Memory B cell (primary cell): ENCODE results near the gene BRD4.

Experiments used
- ATAC-seq: fragments of 150-1000 bp; cut with Tn5 transposase; 2 replicates; pipeline ENCODE4 v1.10.0; 2021; ENCODE audit warnings: low read depth, mild to moderate bottlenecking, moderate library complexity
- DNase-seq, 2 donors: peaks; one replicate each; pipeline ENCODE4 v3.0.0; 2022; ENCODE audit warnings: low spot score in 2 of 2
- H3K27ac Mint-ChIP-seq: one replicate; pipeline ENCODE4 v1.8.0; 2022; ENCODE audit warnings: mild to moderate bottlenecking, moderate library complexity, mixed read lengths
- H3K27me3 Mint-ChIP-seq: one replicate; pipeline ENCODE4 v1.8.0; 2022; ENCODE audit warnings: mixed read lengths
- H3K36me3 Mint-ChIP-seq: one replicate; pipeline ENCODE4 v1.8.0; 2022; ENCODE audit warnings: mild to moderate bottlenecking, mixed read lengths
- H3K4me1 Mint-ChIP-seq: one replicate; pipeline ENCODE4 v1.8.0; 2022; ENCODE audit warnings: mixed read lengths
- H3K4me3 Mint-ChIP-seq: one replicate; pipeline ENCODE4 v1.8.0; 2022; ENCODE audit warnings: mild to moderate bottlenecking, moderate library complexity, mixed read lengths
- H3K9me3 Mint-ChIP-seq: one replicate; pipeline ENCODE4 v1.8.0; 2022; ENCODE audit warnings: mixed read lengths

BRD4 gene

GRCh38 chr19:15197942-15198341, 134.4 kb downstream of the BRD4 start:
- Mint-ChIP-seq H3K27ac (no peak overlapping the region), H3K9me3 (no peaks in the 10 kb centered on the region), H3K4me1 (peaks cover 23% of the 10 kb centered on the region), H3K27me3 (peaks cover 41% of the 10 kb centered on the region), H3K4me3 (no peak overlapping the region), H3K36me3 (peaks cover 5% of the 10 kb centered on the region)
- DNase-seq = no peak
- no peak for ATAC-seq

GRCh38 chr19:15197275-15197941, 134.9 kb downstream of the BRD4 start:
- DNase-seq (no peak), ATAC-seq (peak; percentile 29)
- Mint-ChIP-seq H3K27me3 (peaks cover 42% of the 10 kb centered on the region), H3K4me3 (no peak overlapping the region), H3K36me3 (peaks cover 5% of the 10 kb centered on the region), H3K27ac (no peak overlapping the region), H3K4me1 (peaks cover 23% of the 10 kb centered on the region), H3K9me3 (no peaks in the 10 kb centered on the region)

- peak overlapping the region; percentile 24 for H3K4me3 Mint-ChIP-seq
- DNase-seq (no peak), ATAC-seq (no peak)
- no peaks in the 10 kb centered on the region for H3K9me3 Mint-ChIP-seq
- peaks cover 48% of the 10 kb centered on the region for H3K27me3 Mint-ChIP-seq
- peaks cover 23% of the 10 kb centered on the region for H3K4me1 Mint-ChIP-seq
- H3K36me3 Mint-ChIP-seq = peaks cover 5% of the 10 kb centered on the region
- no peak overlapping the region for H3K27ac Mint-ChIP-seq
Observed at GRCh38 chr19:15196360-15197005, 135.9 kb downstream of the BRD4 start.

GRCh38 chr19:15195371-15196334, 136.7 kb downstream of the BRD4 start:
- peaks cover 23% of the 10 kb centered on the region for H3K4me1 Mint-ChIP-seq

GRCh38 chr19:15194938-15195337, 137.4 kb downstream of the BRD4 start:
- Mint-ChIP-seq H3K9me3 (no peaks in the 10 kb centered on the region), H3K4me3 (peak overlapping the region; percentile 24), H3K27ac (no peak overlapping the region), H3K36me3 (peaks cover 5% of the 10 kb centered on the region), H3K27me3 (peaks cover 46% of the 10 kb centered on the region), H3K4me1 (peaks cover 23% of the 10 kb centered on the region)
- ATAC-seq = no peak
- no peak for DNase-seq

More at GRCh38 chr19:15195371-15196334, 136.7 kb downstream of the BRD4 start:
- H3K4me3 Mint-ChIP-seq = peak overlapping the region; percentile 9
- DNase-seq (no peak), ATAC-seq (peak; percentile 17)
- H3K9me3 Mint-ChIP-seq = no peaks in the 10 kb centered on the region
- H3K27me3 Mint-ChIP-seq = peaks cover 45% of the 10 kb centered on the region
- no peak overlapping the region for H3K27ac Mint-ChIP-seq
- H3K36me3 Mint-ChIP-seq = peaks cover 5% of the 10 kb centered on the region

GRCh38 chr19:15191982-15192381, 140.4 kb downstream of the BRD4 start:
- H3K27ac Mint-ChIP-seq = no peak overlapping the region
- peaks cover 7% of the 10 kb centered on the region for H3K4me1 Mint-ChIP-seq

GRCh38 chr19:15191514-15191913, 140.8 kb downstream of the BRD4 start:
- no peak overlapping the region for H3K4me3 Mint-ChIP-seq
- peaks cover 4% of the 10 kb centered on the region for H3K4me1 Mint-ChIP-seq
- no peaks in the 10 kb centered on the region for H3K36me3 Mint-ChIP-seq
- no peak overlapping the region for H3K27ac Mint-ChIP-seq
- H3K27me3 Mint-ChIP-seq = peaks cover 27% of the 10 kb centered on the region
- H3K9me3 Mint-ChIP-seq = no peaks in the 10 kb centered on the region
- DNase-seq = no peak
- no peak for ATAC-seq

More at GRCh38 chr19:15191982-15192381, 140.4 kb downstream of the BRD4 start:
- DNase-seq (no peak), ATAC-seq (no peak)
- no peak overlapping the region for H3K4me3 Mint-ChIP-seq
- no peaks in the 10 kb centered on the region for H3K9me3 Mint-ChIP-seq
- H3K36me3 Mint-ChIP-seq = no peaks in the 10 kb centered on the region
- peaks cover 30% of the 10 kb centered on the region for H3K27me3 Mint-ChIP-seq

GRCh38 chr19:15188851-15189250, 143.5 kb downstream of the BRD4 start:
- H3K36me3 Mint-ChIP-seq = no peaks in the 10 kb centered on the region
- H3K9me3 Mint-ChIP-seq = no peaks in the 10 kb centered on the region
- ATAC-seq (no peak), DNase-seq (no peak)
- no peak overlapping the region for H3K27ac Mint-ChIP-seq
- H3K4me1 Mint-ChIP-seq = peaks cover 3% of the 10 kb centered on the region
- H3K27me3 Mint-ChIP-seq = peaks cover 19% of the 10 kb centered on the region
- no peak overlapping the region for H3K4me3 Mint-ChIP-seq

- peaks cover 3% of the 10 kb centered on the region for H3K4me1 Mint-ChIP-seq
- no peak overlapping the region for H3K27ac Mint-ChIP-seq
- ATAC-seq (no peak), DNase-seq (no peak)
- no peak overlapping the region for H3K4me3 Mint-ChIP-seq
- H3K27me3 Mint-ChIP-seq = peaks cover 13% of the 10 kb centered on the region
- H3K9me3 Mint-ChIP-seq = no peaks in the 10 kb centered on the region
- no peaks in the 10 kb centered on the region for H3K36me3 Mint-ChIP-seq
Observed at GRCh38 chr19:15187026-15188007, 145.0 kb downstream of the BRD4 start.
